CD4-positive, alpha-beta T cell treated with Interleukin-12 subunit alpha and Interleukin-12 subunit beta, for 1 hour (primary cell): ENCODE results near the gene COL1A2.

Source experiments
- DNase-seq: peaks from one replicate; pipeline ENCODE4 v3.0.0-alpha.2; 2020

The COL1A2 gene

DNA sequence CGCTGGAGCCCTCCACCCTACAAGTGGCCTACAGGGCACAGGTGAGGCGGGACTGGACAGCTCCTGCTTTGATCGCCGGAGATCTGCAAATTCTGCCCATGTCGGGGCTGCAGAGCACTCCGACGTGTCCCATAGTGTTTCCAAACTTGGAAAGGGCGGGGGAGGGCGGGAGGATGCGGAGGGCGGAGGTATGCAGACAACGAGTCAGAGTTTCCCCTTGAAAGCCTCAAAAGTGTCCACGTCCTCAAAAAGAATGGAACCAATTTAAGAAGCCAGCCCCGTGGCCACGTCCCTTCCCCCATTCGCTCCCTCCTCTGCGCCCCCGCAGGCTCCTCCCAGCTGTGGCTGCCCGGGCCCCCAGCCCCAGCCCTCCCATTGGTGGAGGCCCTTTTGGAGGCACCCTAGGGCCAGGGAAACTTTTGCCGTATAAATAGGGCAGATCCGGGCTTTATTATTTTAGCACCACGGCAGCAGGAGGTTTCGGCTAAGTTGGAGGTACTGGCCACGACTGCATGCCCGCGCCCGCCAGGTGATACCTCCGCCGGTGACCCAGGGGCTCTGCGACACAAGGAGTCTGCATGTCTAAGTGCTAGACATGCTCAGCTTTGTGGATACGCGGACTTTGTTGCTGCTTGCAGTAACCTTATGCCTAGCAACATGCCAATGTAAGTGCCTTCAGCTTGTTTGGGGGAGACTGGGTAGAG, at the start of gene COL1A2:
Gene COL1A2 (plus strand): TSS at position 459 of the 704 bp plus-strand sequence. CDS start 137 bp downstream, at position 596.
- no peak for DNase-seq

GRCh38 chr7:94345907-94346306, 48.8 kb upstream of the COL1A2 start:
- no peak for DNase-seq

DNA sequence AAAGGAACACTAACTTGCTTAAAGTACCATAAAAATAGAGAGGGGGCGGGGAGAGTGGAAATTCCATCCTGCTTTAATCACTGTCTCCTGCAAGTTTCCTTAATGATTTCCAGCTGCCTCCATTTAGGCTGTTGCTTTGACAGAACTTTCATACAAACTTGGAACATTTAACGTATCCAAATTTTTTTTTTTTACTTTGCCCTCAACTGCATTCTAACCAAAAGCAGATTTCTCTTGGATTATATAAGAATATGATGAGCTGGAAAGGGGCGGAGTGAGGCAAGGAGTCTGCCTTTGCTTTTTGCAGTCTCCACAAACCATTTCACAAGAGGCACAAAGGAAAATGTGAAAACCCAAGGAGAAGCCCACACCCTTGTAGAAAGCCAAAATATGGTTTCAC, 46.6 kb upstream of the COL1A2 start:
- DNase-seq: no peak

DNA sequence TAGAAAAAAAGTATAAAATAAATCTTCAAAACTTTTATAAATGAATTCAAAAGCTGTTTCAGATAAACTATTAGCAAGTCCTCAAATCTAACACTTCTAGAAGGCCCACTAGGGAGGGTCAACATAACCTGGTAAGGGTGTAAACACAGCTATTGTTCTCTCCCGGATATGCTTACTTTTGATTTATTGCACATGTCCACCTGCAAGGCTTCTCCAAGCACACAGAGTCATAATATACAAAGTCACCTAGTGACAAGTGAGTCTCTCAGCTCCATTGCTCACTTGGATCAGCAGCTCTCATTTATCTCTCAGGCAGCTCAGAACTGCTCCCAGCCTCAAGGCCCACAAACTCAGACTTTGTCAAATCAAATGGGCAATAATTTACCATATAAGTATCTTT, 44.0 kb upstream of the COL1A2 start:
- no peak for DNase-seq

- DNase-seq: no peak
Observed at GRCh38 chr7:94351703-94352102, 43.0 kb upstream of the COL1A2 start.

DNA sequence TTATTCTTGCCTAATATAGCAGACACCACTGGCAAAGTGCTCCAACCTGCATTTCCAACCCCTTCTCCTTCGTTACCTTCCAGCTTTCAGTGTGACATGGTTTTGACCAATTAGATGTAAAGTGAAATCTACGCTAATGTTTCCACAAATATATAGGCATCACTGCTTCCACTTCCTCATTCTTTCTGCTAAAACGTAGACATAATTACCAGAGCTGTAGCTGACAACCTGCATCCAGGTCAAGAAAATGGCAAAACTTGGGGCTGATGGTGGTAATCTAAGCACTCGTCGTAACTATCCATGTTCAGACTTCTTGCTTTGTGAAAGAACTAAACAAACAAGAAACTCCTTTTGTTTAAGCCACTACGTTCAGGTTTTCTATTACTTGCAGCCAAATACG, 41.8 kb upstream of the COL1A2 start:
- DNase-seq: no peak

- DNase-seq: no peak
Observed at GRCh38 chr7:94354953-94355352, 39.7 kb upstream of the COL1A2 start.

- DNase-seq: no peak
Observed at GRCh38 chr7:94355454-94355853, 39.2 kb upstream of the COL1A2 start.

- DNase-seq: no peak
Observed at GRCh38 chr7:94357076-94357475, 37.6 kb upstream of the COL1A2 start.

- no peak for DNase-seq
Observed at GRCh38 chr7:94360926-94361325, 33.8 kb upstream of the COL1A2 start.

DNA sequence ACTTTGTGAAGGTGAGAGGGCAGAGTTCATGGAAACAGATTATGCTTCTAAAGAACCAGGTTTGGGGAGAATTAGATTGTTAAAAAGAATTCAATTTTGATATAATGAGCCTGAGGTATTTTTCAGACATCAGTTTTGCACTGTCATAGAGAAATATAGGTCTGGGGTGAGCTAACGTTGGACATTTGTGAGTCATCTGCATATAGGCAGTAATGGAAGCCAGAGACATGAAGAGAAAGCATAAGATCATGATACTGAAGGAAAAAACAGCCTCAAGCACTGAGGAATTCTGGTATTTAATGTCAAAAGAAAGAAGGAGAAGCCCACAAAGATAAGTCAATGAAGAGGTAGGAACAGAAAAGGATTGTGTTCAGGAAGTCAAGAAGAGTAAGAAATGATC, 32.4 kb upstream of the COL1A2 start:
- DNase-seq: no peak

DNA sequence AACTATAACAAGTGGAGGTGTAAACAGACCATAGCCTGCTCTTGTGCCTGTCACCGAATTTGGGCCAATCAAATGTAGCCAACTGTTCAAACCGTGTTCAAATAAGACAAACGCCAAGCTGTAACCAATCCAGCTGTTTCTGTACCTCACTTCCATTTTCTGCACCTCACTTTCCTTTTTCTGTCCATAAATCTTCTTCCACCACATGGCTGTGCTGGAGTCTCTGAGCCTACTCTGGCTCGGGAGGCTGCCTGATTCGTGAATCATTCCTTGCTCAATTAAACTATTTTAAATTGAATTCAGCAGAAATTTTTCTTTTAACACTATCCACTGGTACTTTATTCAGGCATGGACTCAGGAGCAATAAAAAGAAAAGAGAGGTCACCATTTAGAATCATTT, 29.9 kb upstream of the COL1A2 start:
- DNase-seq: no peak

GRCh38 chr7:94366163-94366562, 28.5 kb upstream of the COL1A2 start:
- no peak for DNase-seq

DNA sequence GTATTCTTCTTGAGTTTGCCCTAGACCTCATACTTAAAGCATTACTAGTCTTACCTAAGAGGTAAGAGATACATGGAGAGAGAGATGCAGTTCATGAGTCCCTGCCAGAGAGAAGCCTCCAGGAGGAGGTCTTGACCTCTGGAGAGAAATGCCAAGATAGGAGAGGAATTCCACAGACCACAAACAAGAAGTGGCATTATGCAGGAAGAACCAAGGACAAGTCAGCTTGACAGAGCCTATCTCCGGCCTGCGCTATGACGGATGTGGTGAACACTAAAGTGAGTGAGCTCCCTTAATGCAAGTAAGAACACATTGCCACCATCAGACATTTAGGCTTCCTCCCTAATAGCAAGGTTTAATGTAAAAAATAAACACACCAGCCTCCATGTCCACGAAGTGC, 27.9 kb upstream of the COL1A2 start:
- no peak for DNase-seq

GRCh38 chr7:94367949-94368348, 26.7 kb upstream of the COL1A2 start:
- DNase-seq: no peak

DNA sequence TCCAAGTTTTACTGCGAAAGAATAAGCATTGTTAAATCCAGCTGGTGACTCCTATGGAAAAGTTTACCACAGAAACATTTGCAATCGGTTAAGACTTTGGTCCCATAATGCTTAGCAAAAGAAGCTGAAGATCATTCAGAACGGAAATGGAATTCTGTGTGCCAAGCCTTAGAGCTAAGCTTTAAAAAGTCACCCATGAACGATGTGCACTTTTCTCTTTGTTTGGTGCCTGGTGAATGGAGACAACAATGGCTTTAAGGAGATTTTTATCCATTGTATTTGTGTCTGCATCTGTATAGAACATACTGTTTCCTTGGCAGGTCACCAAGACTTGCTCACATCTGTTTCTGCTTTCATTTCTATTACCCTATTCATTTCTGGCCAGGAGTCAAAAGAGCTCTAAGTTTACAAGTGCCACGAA, 26.3 kb upstream of the COL1A2 start:
- DNase-seq: no peak

DNA sequence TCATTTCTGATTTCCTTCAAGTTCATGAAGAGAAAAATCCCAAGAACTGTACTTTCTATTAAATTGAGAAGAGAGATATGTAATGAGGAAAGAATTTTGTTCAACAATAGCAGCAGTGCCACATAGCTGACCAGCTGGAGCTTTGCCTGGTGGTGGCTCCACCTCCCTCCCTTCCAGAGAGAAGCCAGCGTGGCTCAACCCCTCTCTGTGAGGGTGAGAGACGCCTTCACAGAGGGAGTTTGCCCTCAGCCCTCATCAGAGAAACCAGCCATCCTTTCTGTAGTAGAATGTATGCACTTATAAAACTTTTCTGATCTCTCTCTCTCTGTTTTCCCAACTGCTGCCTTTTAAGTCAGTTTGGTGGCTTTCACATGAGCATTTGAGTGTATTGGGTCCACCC, 20.5 kb upstream of the COL1A2 start:
- DNase-seq: no peak

GRCh38 chr7:94374721-94375566, 19.8 kb upstream of the COL1A2 start:
- DNase-seq: no peak

- DNase-seq: no peak
Observed at GRCh38 chr7:94375691-94376090, 19.0 kb upstream of the COL1A2 start.

GRCh38 chr7:94376281-94376680, 18.4 kb upstream of the COL1A2 start:
- DNase-seq: no peak

- no peak for DNase-seq
Observed at GRCh38 chr7:94378356-94378755, 16.3 kb upstream of the COL1A2 start.

GRCh38 chr7:94380264-94380663, 14.4 kb upstream of the COL1A2 start:
- no peak for DNase-seq

DNA sequence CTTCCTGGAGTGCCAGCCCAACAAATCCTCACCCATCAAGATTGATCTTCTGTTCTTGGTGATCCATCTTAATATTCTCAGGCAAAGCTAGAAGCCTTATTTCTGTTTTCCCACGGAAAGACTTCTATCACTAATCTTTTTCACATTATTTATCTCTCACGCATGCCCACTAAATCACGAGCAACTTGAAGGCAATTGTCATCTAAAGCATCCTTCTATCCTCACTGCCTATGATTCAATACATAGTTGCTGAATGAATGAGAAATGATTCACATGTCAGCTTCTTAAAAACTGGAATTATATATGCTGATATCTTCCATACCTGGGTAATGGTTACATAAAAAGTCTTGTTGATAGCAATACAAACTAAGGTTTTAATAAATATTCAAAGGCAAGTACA, 12.6 kb upstream of the COL1A2 start:
- no peak for DNase-seq

DNA sequence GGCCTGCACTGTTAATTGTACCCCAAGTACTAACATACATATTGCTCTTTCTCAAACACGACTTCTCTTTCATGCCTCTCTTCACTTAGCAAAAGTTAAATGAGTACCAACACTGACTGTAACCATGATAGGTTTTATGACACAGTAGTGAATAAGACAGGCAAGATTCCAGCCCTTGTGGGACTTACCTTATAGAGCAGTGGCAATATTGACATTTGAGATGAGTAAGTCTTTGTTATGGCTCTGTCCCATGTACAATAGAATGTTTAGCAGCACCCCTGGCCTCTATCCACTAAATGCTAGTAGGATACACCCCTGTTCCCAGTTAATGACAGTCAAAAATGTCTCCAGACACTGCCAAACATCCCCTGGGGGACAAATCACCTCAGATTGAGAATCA, 11.9 kb upstream of the COL1A2 start:
- no peak for DNase-seq
